ENCODE data around the gene CGNL1.

CGNL1 gene

GRCh38 chr15:57419335-57419734, 43.0 kb downstream of the CGNL1 start:
- CTCF ChIA-PET: interaction anchor here (0.7 kb wide), 1 partner anchor 928 kb away, joined by 3 read pairs; no protein-coding TSS in a partner anchor
- H3K27ac ChIP-seq (ENCODE audit: extremely low read depth, low read depth, low read length): no peak overlapping the region
- TF ChIP-seq ZFP41 (tag by site-specific recombination; IDR thresholded peaks at IDR 0.05; ENCODE audit: borderline replicate concordance) (no peak), ZNF639 (tag by site-specific recombination; IDR thresholded peaks at IDR 0.05) (no peak), REPIN1 (tag by site-specific recombination; IDR thresholded peaks at IDR 0.05; ENCODE audit: low read depth) (no peak), ZBTB6 (tag by site-specific recombination; IDR thresholded peaks at IDR 0.05) (no peak), MYNN (tag by site-specific recombination; IDR thresholded peaks at IDR 0.05; ENCODE audit: borderline replicate concordance) (no peak), ZNF214 (tag by site-specific recombination; IDR thresholded peaks at IDR 0.05; ENCODE audit: borderline replicate concordance) (no peak), ZNF302 (tag by site-specific recombination; IDR thresholded peaks at IDR 0.05; ENCODE audit: low read depth) (no peak), ZNF19 (tag by site-specific recombination; IDR thresholded peaks at IDR 0.05; ENCODE audit: low read depth) (no peak), YY2 (tag by site-specific recombination; IDR thresholded peaks at IDR 0.05) (no peak), BCL11B (tag by site-specific recombination; IDR thresholded peaks at IDR 0.05; ENCODE audit: low read depth) (no peak), ZNF404 (tag by site-specific recombination; IDR thresholded peaks at IDR 0.05) (no peak)
- no peaks in the 10 kb centered on the region for H3K9me3 ChIP-seq (ENCODE audit: control insufficient read depth, insufficient read depth, low read depth, low read length)
- no peaks in the 10 kb centered on the region for H3K4me1 ChIP-seq (ENCODE audit: control insufficient read depth, insufficient read depth, low read length)
- H3K4me3 ChIP-seq (ENCODE audit: low read depth, low read length): no peak overlapping the region
- H3K36me3 ChIP-seq (ENCODE audit: control insufficient read depth in 2 of 2, insufficient read depth in 1 of 2, low read length in 2 of 2): no peaks in the 10 kb centered on the region
- POLR2A ChIA-PET: no interaction called here

- no peaks in the 10 kb centered on the region for H3K9me3 ChIP-seq (ENCODE audit: control insufficient read depth, insufficient read depth, low read depth, low read length)
- no peak overlapping the region for H3K4me3 ChIP-seq (ENCODE audit: low read depth, low read length)
- no peak for TF ChIP-seq ZNF621 (tag by site-specific recombination; IDR thresholded peaks at IDR 0.05)
- no peak for TF ChIP-seq SCRT1 (tag by site-specific recombination; IDR thresholded peaks at IDR 0.05; ENCODE audit: borderline replicate concordance)
- no peak for TF ChIP-seq ZNF670 (tag by site-specific recombination; IDR thresholded peaks at IDR 0.05; ENCODE audit: low read depth)
- no peak for TF ChIP-seq ZNF362 (tag by site-specific recombination; IDR thresholded peaks at IDR 0.05)
- CTCF ChIA-PET: no interaction called here
- POLR2A ChIA-PET: no interaction called here
- H3K36me3 ChIP-seq (ENCODE audit: control insufficient read depth in 2 of 2, insufficient read depth in 1 of 2, low read length in 2 of 2): no peaks in the 10 kb centered on the region
- H3K27ac ChIP-seq (ENCODE audit: extremely low read depth, low read depth, low read length): no peak overlapping the region
- no peaks in the 10 kb centered on the region for H3K4me1 ChIP-seq (ENCODE audit: control insufficient read depth, insufficient read depth, low read length)
Measured at GRCh38 chr15:57421110-57421509, 44.8 kb downstream of the CGNL1 start.

- Histone ChIP-seq H3K27ac (ENCODE audit: extremely low read depth, low read depth, low read length) (no peak overlapping the region), H3K4me3 (ENCODE audit: low read depth, low read length) (no peak overlapping the region), H3K36me3 (ENCODE audit: control insufficient read depth in 2 of 2, insufficient read depth in 1 of 2, low read length in 2 of 2) (no peaks in the 10 kb centered on the region), H3K4me1 (ENCODE audit: control insufficient read depth, insufficient read depth, low read length) (no peaks in the 10 kb centered on the region), H3K9me3 (ENCODE audit: control insufficient read depth, insufficient read depth, low read depth, low read length) (no peaks in the 10 kb centered on the region)
- TF ChIP-seq ZNF658 (tag by site-specific recombination; IDR thresholded peaks at IDR 0.05) (no peak), ZBTB26 (tag by site-specific recombination; optimal IDR thresholded peaks at IDR 0.05) (no peak), ZNF843 (tag by site-specific recombination; IDR thresholded peaks at IDR 0.05) (no peak)
- ChIA-PET CTCF (no interaction called here), POLR2A (no interaction called here)
Measured at GRCh38 chr15:57421551-57421950, 45.2 kb downstream of the CGNL1 start.
